CD8-positive, alpha-beta memory T cell (primary cell): ENCODE results near the gene FRRS1L. TPM values are rescaled to one million over a fixed set of nuclear protein-coding genes. Genes with fewer than 3 reads are reported as not detected.

Experiments
- CTCF ChIA-PET: fragments of 350-600 bp; sonication (Branson Sonifier 250); formaldehyde crosslinking; loops from one replicate; lab custom pipeline; 2021; ENCODE audit warnings: antibody characterized with exemption; lab: Charles Lee
- POLR2A ChIA-PET: fragments of 350-600 bp; sonication (Branson Sonifier 250); formaldehyde crosslinking; loops from one replicate; lab custom pipeline; 2021; ENCODE audit warnings: antibody characterized with exemption; lab: Charles Lee
- DNase-seq, 5 donors: peaks; one replicate each; pipeline versions ENCODE4 v3.0.0 to v3.0.0-alpha.2; 2020 to 2022; ENCODE audit warnings: mixed read lengths in 1 of 5
- H3K27ac ChIP-seq: one replicate; pipeline ENCODE4 v1.7.0; 2013; ENCODE audit warnings: low read depth, mild to moderate bottlenecking, low read length, moderate library complexity
- H3K27me3 ChIP-seq: 2 replicates; pipeline ENCODE4 v1.7.0; 2013; ENCODE audit warnings: low read length, mild to moderate bottlenecking; ENCODE audit not compliant: insufficient read depth, poor library complexity, severe bottlenecking
- H3K36me3 ChIP-seq: 2 replicates; pipeline ENCODE4 v1.7.0; 2013; ENCODE audit warnings: mild to moderate bottlenecking, low read length, moderate library complexity; ENCODE audit not compliant: insufficient read depth
- H3K4me1 ChIP-seq: 2 replicates; pipeline ENCODE4 v1.7.0; 2013; ENCODE audit warnings: mild to moderate bottlenecking, low read length, moderate library complexity; ENCODE audit not compliant: insufficient read depth
- H3K4me3 ChIP-seq: 2 replicates; pipeline ENCODE4 v1.7.0; 2013; ENCODE audit warnings: mild to moderate bottlenecking, low read length
- H3K9me3 ChIP-seq: 2 replicates; pipeline ENCODE4 v1.7.0; 2013; ENCODE audit warnings: mild to moderate bottlenecking, low read length
- H3K27ac Mint-ChIP-seq, 8 donors: one replicate each; pipeline ENCODE4 v1.8.0; 2020 to 2021; ENCODE audit warnings: mixed read lengths in 8 of 8, mild to moderate bottlenecking in 6 of 8, inconsistent platforms in 3 of 8, moderate library complexity in 3 of 8
- H3K27me3 Mint-ChIP-seq, 2 donors: one replicate each; pipeline ENCODE4 v1.8.0; 2020 to 2021; ENCODE audit warnings: mixed read lengths in 2 of 2, mild to moderate bottlenecking in 1 of 2, moderate library complexity in 1 of 2
- H3K36me3 Mint-ChIP-seq, 3 donors: one replicate each; pipeline ENCODE4 v1.8.0; 2020 to 2021; ENCODE audit warnings: mixed read lengths in 3 of 3, inconsistent platforms in 1 of 3, mild to moderate bottlenecking in 1 of 3
- H3K4me1 Mint-ChIP-seq, 3 donors: one replicate each; pipeline ENCODE4 v1.8.0; 2020 to 2021; ENCODE audit warnings: mixed read lengths in 3 of 3, inconsistent platforms in 1 of 3, mild to moderate bottlenecking in 1 of 3
- H3K4me3 Mint-ChIP-seq, 7 donors: one replicate each; pipeline ENCODE4 v1.8.0; 2020 to 2021; ENCODE audit warnings: mixed read lengths in 7 of 7, mild to moderate bottlenecking in 6 of 7, moderate library complexity in 4 of 7, inconsistent platforms in 2 of 7
- H3K9me3 Mint-ChIP-seq, 5 donors: one replicate each; pipeline ENCODE4 v1.8.0; 2020 to 2022; ENCODE audit warnings: mixed read lengths in 5 of 5, mild to moderate bottlenecking in 3 of 5, moderate library complexity in 2 of 5, inconsistent platforms in 1 of 5
- polyA plus RNA-seq: library from polyadenylated mRNA; unstranded; fragments of 300-500 nt; fragmentation: Illumina TruSeq; gene quantifications from one replicate; pipeline ENCODE4 v1.2.3, GENCODE V29; 2021
- total RNA-seq, 2 experiments: library from RNA; stranded (reverse); gene quantifications; one replicate each; pipeline ENCODE4 v1.2.3, GENCODE V29; 2021

The FRRS1L gene
- total and polyA plus RNA-seq, 3 experiments from 2014 or later = not detected

GRCh38 chr9:109083813-109084405, 83.1 kb downstream of the FRRS1L start:
- no peak overlapping the region for H3K4me3 ChIP-seq
- POLR2A ChIA-PET = no interaction called here
- H3K9me3 ChIP-seq = no peaks in the 10 kb centered on the region
- no peaks in the 10 kb centered on the region for H3K27me3 ChIP-seq
- Mint-ChIP-seq H3K4me3 (no peak overlapping the region), H3K27me3 (no peaks in the 10 kb centered on the region), H3K4me1 (peaks cover 7 to 17% (median 9%) of the 10 kb centered on the region in 3 donors), H3K36me3 (peaks cover 6 to 82% (median 23%) of the 10 kb centered on the region in 3 donors), H3K9me3 (no peaks in the 10 kb centered on the region), H3K27ac (peak overlapping the region in 1 of 8 donors; percentile 86)
- CTCF ChIA-PET = no interaction called here
- DNase-seq = no peak
- H3K36me3 ChIP-seq = peaks cover 39% of the 10 kb centered on the region
- no peak overlapping the region for H3K27ac ChIP-seq
- H3K4me1 ChIP-seq = no peaks in the 10 kb centered on the region

GRCh38 chr9:109083141-109083540, 83.9 kb downstream of the FRRS1L start:
- no peak overlapping the region for H3K4me3 Mint-ChIP-seq
- H3K9me3 Mint-ChIP-seq = no peaks in the 10 kb centered on the region
- peaks cover 7 to 15% (median 7%) of the 10 kb centered on the region in 3 donors for H3K4me1 Mint-ChIP-seq
- Histone ChIP-seq H3K9me3 (no peaks in the 10 kb centered on the region), H3K4me1 (no peaks in the 10 kb centered on the region), H3K27ac (no peak overlapping the region), H3K36me3 (peaks cover 42% of the 10 kb centered on the region), H3K4me3 (no peak overlapping the region), H3K27me3 (no peaks in the 10 kb centered on the region)
- CTCF ChIA-PET = no interaction called here
- H3K36me3 Mint-ChIP-seq = peaks cover 13 to 82% (median 25%) of the 10 kb centered on the region in 3 donors
- no peaks in the 10 kb centered on the region for H3K27me3 Mint-ChIP-seq
- POLR2A ChIA-PET = no interaction called here
- peak overlapping the region in 3 of 8 donors; percentile 5 to 71 (median 33) for H3K27ac Mint-ChIP-seq
- no peak for DNase-seq

GRCh38 chr9:109082091-109082620, 84.9 kb downstream of the FRRS1L start:
- H3K27me3 ChIP-seq = no peaks in the 10 kb centered on the region
- Mint-ChIP-seq H3K9me3 (no peaks in the 10 kb centered on the region), H3K36me3 (peaks cover 18 to 82% (median 24%) of the 10 kb centered on the region in 3 donors), H3K4me3 (no peak overlapping the region), H3K4me1 (peaks cover 7 to 15% (median 7%) of the 10 kb centered on the region in 3 donors), H3K27me3 (no peaks in the 10 kb centered on the region), H3K27ac (peak overlapping the region in 1 of 8 donors; percentile 9)
- H3K27ac ChIP-seq = no peak overlapping the region
- no peaks in the 10 kb centered on the region for H3K9me3 ChIP-seq
- H3K36me3 ChIP-seq = peaks cover 35% of the 10 kb centered on the region
- no peak overlapping the region for H3K4me3 ChIP-seq
- CTCF ChIA-PET = no interaction called here
- POLR2A ChIA-PET = no interaction called here
- no peak for DNase-seq
- H3K4me1 ChIP-seq = no peaks in the 10 kb centered on the region

Other genes with a start within 250 kb of the FRRS1L start
- 10 to 100 TPM; 36.2 to 38.7 TPM for gene ELP1, start 233.1 kb downstream of the FRRS1L start, total RNA-seq
- 20.2 TPM for gene ELP1, start 233.1 kb downstream of the FRRS1L start, polyA plus RNA-seq
- 10 to 100 TPM; 13.7 to 15.1 TPM for gene ABITRAM, start 232.8 kb downstream of the FRRS1L start, total RNA-seq
- gene ABITRAM, start 232.8 kb downstream of the FRRS1L start, polyA plus RNA-seq = 15.1 TPM
- gene CTNNAL1, start 153.8 kb downstream of the FRRS1L start, total RNA-seq = 10 to 100 TPM; 19.1 to 22.0 TPM
- 1.4 TPM for gene CTNNAL1, start 153.8 kb downstream of the FRRS1L start, polyA plus RNA-seq
- gene TMEM245, start 47.3 kb downstream of the FRRS1L start, total RNA-seq = 10 to 100 TPM; 34.4 to 35.2 TPM
- gene TMEM245, start 47.3 kb downstream of the FRRS1L start, polyA plus RNA-seq = 24.4 TPM
- under 1 TPM; 0.35 to 0.44 TPM for gene EPB41L4B, start 153.8 kb upstream of the FRRS1L start, total RNA-seq
- not detected for gene EPB41L4B, start 153.8 kb upstream of the FRRS1L start, polyA plus RNA-seq